K562 (cell line): Measurements from ENCODE around the gene ATM. TPM values are rescaled to one million over a fixed set of nuclear protein-coding genes. Genes with fewer than 3 reads are reported as not detected.

Experiments used
- ATAC-seq: fragments of 200-7000 bp; cut with Tn5 transposase; 3 replicates; pipeline ENCODE4 v1.9.1; 2020; ENCODE audit warnings: moderate library complexity
- BruUV-seq: library from RNA; stranded (reverse); fragments of 400-500 nt; replicated peaks from 2 replicates; lab custom pipeline; 2021; lab: Mats Ljungman, UMichigan
- CTCF ChIA-PET: fragments of 300-600 bp; formaldehyde crosslinking; extraction: SDS; loops from one replicate; lab custom pipeline; 2021; ENCODE audit warnings: low intra/inter-chr PET ratio; lab: Yijun Ruan, JAX
- POLR2A ChIA-PET: fragments of 300-600, 350-650 bp; sonication (Branson Sonifier 250); formaldehyde crosslinking; extraction: SDS; loops from one replicate; lab custom pipeline; 2021; ENCODE audit warnings: antibody characterized with exemption, inconsistent platforms; lab: Yijun Ruan, JAX
- DNase-seq, 4 experiments: peaks; one replicate each; pipeline versions ENCODE4 v3.0.0 to v3.0.0-alpha.2; 2011 to 2018; ENCODE audit warnings: low spot score in 3 of 4, mixed read lengths in 3 of 4; ENCODE audit errors: extremely low read depth in 1 of 4
- FAIRE-seq: peaks from 2 replicates; lab custom pipeline; 2011; peaks lifted over from hg19 to GRCh38; lab: Jason Lieb, UNC
- H2AFZ ChIP-seq: 2 replicates; pipeline ENCODE4 v1.6.0; 2011; ENCODE audit warnings: low read depth, low read length, control low read depth, inconsistent platforms
- H3K27ac ChIP-seq: fragments of 200-600 bp; 3 replicates; pipeline ENCODE4 v1.8.0; 2011; ENCODE audit warnings: low read depth, mild to moderate bottlenecking, control low read depth, inconsistent platforms, low read length, moderate library complexity, mixed read lengths; ENCODE audit errors: extremely low read depth
- H3K27me3 ChIP-seq, 2 experiments: fragments of 300-600 bp in 1 of 2; 2 replicates in 1 of 2; 3 replicates in 1 of 2; pipeline versions ENCODE4 v1.6.0 to v1.8.0; 2011; ENCODE audit warnings: inconsistent platforms in 2 of 2, low read length in 2 of 2, mild to moderate bottlenecking in 1 of 2, mixed read lengths in 1 of 2, moderate library complexity in 1 of 2; ENCODE audit not compliant: control insufficient read depth in 2 of 2, insufficient read depth in 2 of 2
- H3K36me3 ChIP-seq: fragments of 300-600 bp; 3 replicates; pipeline ENCODE4 v1.8.0; 2011; ENCODE audit warnings: mild to moderate bottlenecking, low read length, inconsistent platforms; ENCODE audit not compliant: control insufficient read depth, insufficient read depth
- H3K4me1 ChIP-seq, 2 experiments: fragments of 200-600 bp in 1 of 2; replicated peaks in 1 of 2; 2 replicates in 1 of 2; 3 replicates in 1 of 2; pipeline versions ENCODE4 v1.5.1 to v1.8.0; 2011; ENCODE audit warnings: inconsistent platforms in 2 of 2, low read length in 2 of 2, mild to moderate bottlenecking in 1 of 2, mixed read lengths in 1 of 2, moderate library complexity in 1 of 2; ENCODE audit not compliant: control insufficient read depth in 2 of 2, insufficient read depth in 2 of 2
- H3K4me2 ChIP-seq: 2 replicates; pipeline ENCODE4 v1.6.1; 2011; ENCODE audit warnings: low read length, control low read depth, inconsistent platforms, mixed read lengths; ENCODE audit not compliant: insufficient read depth
- H3K4me3 ChIP-seq: fragments of 200-600 bp; sonication (generic), shearing (Covaris generic); 2 replicates; pipeline ENCODE4 v1.5.1; 2016; ENCODE audit warnings: control low read depth, inconsistent platforms
- H3K79me2 ChIP-seq: fragments of 200-600 bp; 3 replicates; pipeline ENCODE4 v1.8.0; 2011; ENCODE audit warnings: low read length, inconsistent platforms; ENCODE audit not compliant: control insufficient read depth, insufficient read depth
- H3K9ac ChIP-seq, 2 experiments: 2 replicates each; pipeline versions ENCODE4 v1.6.0 to v1.6.1; 2011; ENCODE audit warnings: low read depth in 2 of 2, low read length in 2 of 2, control low read depth in 1 of 2, inconsistent platforms in 1 of 2, mild to moderate bottlenecking in 1 of 2, mixed read lengths in 1 of 2; ENCODE audit not compliant: insufficient read depth in 1 of 2
- H3K9me1 ChIP-seq: one replicate; pipeline ENCODE4 v1.6.0; 2011; ENCODE audit warnings: inconsistent platforms, mild to moderate bottlenecking, low read length, moderate library complexity; ENCODE audit not compliant: control insufficient read depth, insufficient read depth
- H3K9me3 ChIP-seq: replicated peaks from 2 replicates; pipeline ENCODE4 v1.5.1; 2011; ENCODE audit warnings: low read depth, low read length, inconsistent platforms; ENCODE audit not compliant: control insufficient read depth, insufficient read depth
- H4K20me1 ChIP-seq: replicated peaks from 2 replicates; pipeline ENCODE4 v1.6.1; 2011; ENCODE audit warnings: low read length, inconsistent platforms, mixed read lengths; ENCODE audit not compliant: control insufficient read depth, insufficient read depth
- BHLHE40 ChIP-seq: IDR thresholded peaks from 2 replicates; pipeline ENCODE4 v1.6.1; 2011; ENCODE audit warnings: low read length, improper control_type of control experiment
- C11orf30 ChIP-seq: fragments of 450-650 bp; IDR thresholded peaks from 2 replicates; pipeline ENCODE4 v1.6.1; 2016; ENCODE audit warnings: low read depth, mild to moderate bottlenecking
- CEBPB ChIP-seq: fragments of 450-650 bp; IDR thresholded peaks from 2 replicates; pipeline ENCODE4 v1.6.1; 2016; ENCODE audit warnings: missing genetic modification characterization, missing compliant biosample characterization
- CEBPG ChIP-seq, 3 experiments: fragments of 200-800 bp in 1 of 3; sonication (Bioruptor generic) in 1 of 3; sonication (generic) in 1 of 3; formaldehyde crosslinking in 1 of 3; IDR thresholded peaks in 2 of 3; conservative IDR thresholded peaks in 1 of 3; 2 replicates each; pipeline versions ENCODE4 v1.6.1 to v1.8.0; 2016 to 2022; ENCODE audit warnings: missing compliant biosample characterization in 2 of 3, missing genetic modification characterization in 2 of 3, mild to moderate bottlenecking in 1 of 3, missing genetic modification reagents in 1 of 3
- DACH1 ChIP-seq: fragments of 450-650 bp; IDR thresholded peaks from 2 replicates; pipeline ENCODE4 v1.6.1; 2018; ENCODE audit not compliant: partially characterized antibody
- HIVEP1 ChIP-seq: fragments of 250-450 bp; sonication (Bioruptor Pico); IDR thresholded peaks from 2 replicates; pipeline ENCODE4 v1.4.0; 2020; ENCODE audit warnings: mild to moderate bottlenecking
- MAFF ChIP-seq: IDR thresholded peaks from 2 replicates; pipeline ENCODE4 v1.6.1; 2012; ENCODE audit warnings: low read length, improper control_type of control experiment
- MAFG ChIP-seq: fragments of 450-650 bp; conservative IDR thresholded peaks from 2 replicates; pipeline ENCODE4 v1.6.1; 2016; ENCODE audit warnings: missing genetic modification characterization, missing compliant biosample characterization
- MAFK ChIP-seq: IDR thresholded peaks from 2 replicates; pipeline ENCODE4 v1.6.1; 2011; ENCODE audit warnings: low read length, improper control_type of control experiment
- SAP30 ChIP-seq: fragments of 200-600 bp; sonication (generic); IDR thresholded peaks from 2 replicates; pipeline ENCODE4 v1.6.1; 2012; ENCODE audit warnings: borderline replicate concordance, low read depth, mild to moderate bottlenecking, moderate library complexity, low read length, control low read depth, inconsistent platforms; ENCODE audit not compliant: insufficient read depth, poor library complexity, severe bottlenecking
- SREBF1 ChIP-seq: fragments of 150-350 bp; IDR thresholded peaks from 2 replicates; pipeline ENCODE4 v1.6.1; 2014; ENCODE audit warnings: antibody characterized with exemption, low read depth, low read length, borderline replicate concordance
- ZBTB34 ChIP-seq: fragments of 250-450 bp; sonication (Bioruptor Pico); IDR thresholded peaks from 2 replicates; pipeline ENCODE4 v1.8.0; 2021; ENCODE audit warnings: mild to moderate bottlenecking, moderate library complexity
- ZNF316 ChIP-seq: fragments of 450-650 bp; IDR thresholded peaks from 2 replicates; pipeline ENCODE4 v1.6.1; 2016
- ZNF551 ChIP-seq: fragments of 250-450 bp; sonication (Bioruptor Pico); IDR thresholded peaks from 2 replicates; pipeline ENCODE4 v1.5.0; 2021; ENCODE audit warnings: mild to moderate bottlenecking, moderate library complexity
- WGBS: fragments of 100-300 bp; shearing (Covaris generic); methylation state at CpG from one replicate; pipeline ENCODE4 v1.1.6; 2016; ENCODE audit warnings: low coverage, mixed read lengths; ENCODE audit not compliant: insufficient coverage; ENCODE audit errors: missing lambda C conversion rate; 5-methylcytosine and 5-hydroxymethylcytosine counted together
- in situ Hi-C: fragments of 300-500 bp; cut with MboI; formaldehyde crosslinking; loops from 4 replicates; pipeline ENCODE4 v1.15.0; 2018; ENCODE audit warnings: inconsistent platforms, mixed read lengths
- intact Hi-C: fragments of 100-400 bp; cut with micrococcal nuclease; formaldehyde crosslinking; loops from 2 replicates; pipeline ENCODE4 v1.14.2; 2022
- polyA plus RNA-seq, 8 experiments: library from polyadenylated mRNA; depleted of rRNA in 4 of 8; stranded (reverse) in 5 of 8; unstranded in 3 of 8; fragments of >200 nt; fragmentation: Nextera tagmentation in 2 of 8; fragmentation: Illumina TruSeq in 1 of 8; extraction: Ambion mirVana in 2 of 8; extraction: Trizol in 1 of 8; gene quantifications; 2 replicates each; pipeline versions ENCODE4 v1.2.1 to v1.2.3, GENCODE V29; 2011 to 2014; ENCODE audit warnings: inconsistent platforms in 1 of 8, missing spikeins in 1 of 8
- total RNA-seq, 7 experiments: library from RNA; depleted of rRNA in 6 of 7; stranded (reverse); fragments of >200 nt in 6 of 7; fragmentation: Illumina TruSeq in 2 of 7; extraction: Trizol in 2 of 7; gene quantifications; 2 replicates each; pipeline versions ENCODE4 v1.2.1 to v1.2.3, GENCODE V29; 2011 to 2021; ENCODE audit warnings: low replicate concordance in 1 of 7
- TF ChIP-seq, protein P1 (sequence below): sonication (generic); formaldehyde crosslinking; IDR thresholded peaks from 2 replicates; pipeline ENCODE4 v1.8.1; 2023; ENCODE audit warnings: mild to moderate bottlenecking, missing genetic modification reagents

Gene ATM
- total and polyA plus RNA-seq, 9 of the 15 experiments (the other 6 are each of a cell fraction or from before 2014, with no cell fraction given): 8.3 to 46.8 (median 26.2) TPM

GRCh38 chr11:108341654-108342053, 118.8 kb downstream of the ATM start:
- POLR2A ChIA-PET: no interaction called here
- BruUV-seq: no TSS peak

DNA sequence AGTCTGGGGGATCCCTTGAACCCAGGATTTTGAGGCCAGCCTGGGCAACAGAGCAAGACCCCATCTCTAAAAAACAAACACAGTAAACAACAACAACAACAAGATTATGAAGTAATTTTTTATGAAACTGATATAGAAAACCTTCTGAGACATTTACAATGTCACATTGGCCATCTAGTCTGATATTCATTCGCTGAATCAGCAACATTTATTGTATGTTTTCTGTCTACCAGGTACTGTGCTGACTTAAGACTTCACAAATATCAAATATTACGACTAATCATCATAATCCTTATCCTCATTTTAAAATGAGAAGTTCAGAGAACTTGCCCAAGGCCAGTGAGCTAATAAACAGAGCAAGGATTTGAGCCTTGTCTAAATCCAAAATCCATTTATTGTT, 120.8 kb downstream of the ATM start:
- DNase-seq (no peak), ATAC-seq (no peak), FAIRE-seq (no peak)
- Histone ChIP-seq H3K4me1 (peaks cover 0 to 3% of the 10 kb centered on the region in 2 experiments; a peak in 3 of 5 replicates), H3K9me1 (no peaks in the 10 kb centered on the region), H2AFZ (no peak overlapping the region), H3K79me2 (no peaks in the 10 kb centered on the region), H3K9ac (no peak overlapping the region), H3K4me2 (no peak overlapping the region), H3K4me3 (no peak overlapping the region), H3K27ac (no peak overlapping the region), H3K9me3 (no peaks in the 10 kb centered on the region), H4K20me1 (no peaks in the 10 kb centered on the region), H3K36me3 (peaks cover 7% of the 10 kb centered on the region; the same call in 2 of the 3 replicates), H3K27me3 (no peaks in the 10 kb centered on the region)
- CTCF ChIA-PET: no interaction called here
- intact Hi-C loops: no loop called here
- WGBS: 55% methylated on average over 2 of the region's 2 CpGs
- BruUV-seq: no TSS peak
- POLR2A ChIA-PET: no interaction called here
- in situ Hi-C loops: no loop called here
- peak; percentile 65 for TF ChIP-seq MAFG (tag)
- no peak for TF ChIP-seq SAP30
- TF ChIP-seq MAFF: peak; percentile 81
- TF ChIP-seq C11orf30: peak; percentile 76
- TF ChIP-seq DACH1: no peak
- TF ChIP-seq, protein P1, sequence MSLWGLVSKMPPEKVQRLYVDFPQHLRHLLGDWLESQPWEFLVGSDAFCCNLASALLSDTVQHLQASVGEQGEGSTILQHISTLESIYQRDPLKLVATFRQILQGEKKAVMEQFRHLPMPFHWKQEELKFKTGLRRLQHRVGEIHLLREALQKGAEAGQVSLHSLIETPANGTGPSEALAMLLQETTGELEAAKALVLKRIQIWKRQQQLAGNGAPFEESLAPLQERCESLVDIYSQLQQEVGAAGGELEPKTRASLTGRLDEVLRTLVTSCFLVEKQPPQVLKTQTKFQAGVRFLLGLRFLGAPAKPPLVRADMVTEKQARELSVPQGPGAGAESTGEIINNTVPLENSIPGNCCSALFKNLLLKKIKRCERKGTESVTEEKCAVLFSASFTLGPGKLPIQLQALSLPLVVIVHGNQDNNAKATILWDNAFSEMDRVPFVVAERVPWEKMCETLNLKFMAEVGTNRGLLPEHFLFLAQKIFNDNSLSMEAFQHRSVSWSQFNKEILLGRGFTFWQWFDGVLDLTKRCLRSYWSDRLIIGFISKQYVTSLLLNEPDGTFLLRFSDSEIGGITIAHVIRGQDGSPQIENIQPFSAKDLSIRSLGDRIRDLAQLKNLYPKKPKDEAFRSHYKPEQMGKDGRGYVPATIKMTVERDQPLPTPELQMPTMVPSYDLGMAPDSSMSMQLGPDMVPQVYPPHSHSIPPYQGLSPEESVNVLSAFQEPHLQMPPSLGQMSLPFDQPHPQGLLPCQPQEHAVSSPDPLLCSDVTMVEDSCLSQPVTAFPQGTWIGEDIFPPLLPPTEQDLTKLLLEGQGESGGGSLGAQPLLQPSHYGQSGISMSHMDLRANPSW (CRISPR knock-in tag): no peak
- no peak for TF ChIP-seq BHLHE40
- TF ChIP-seq SREBF1: no peak
- no peak for TF ChIP-seq ZNF551 (CRISPR knock-in tag)
- peak; percentile 87 for TF ChIP-seq ZNF316
- TF ChIP-seq ZBTB34 (CRISPR knock-in tag): no peak
- TF ChIP-seq MAFK: peak; percentile 72

More at GRCh38 chr11:108341654-108342053, 118.8 kb downstream of the ATM start:
- Histone ChIP-seq H3K9ac (no peak overlapping the region), H3K4me1 (peaks cover 0 to 3% of the 10 kb centered on the region in 2 experiments; a peak in 3 of 5 replicates), H3K4me3 (no peak overlapping the region), H2AFZ (no peak overlapping the region), H3K27ac (no peak overlapping the region), H3K27me3 (no peaks in the 10 kb centered on the region), H3K9me3 (no peaks in the 10 kb centered on the region), H3K9me1 (no peaks in the 10 kb centered on the region), H3K4me2 (no peak overlapping the region), H3K79me2 (no peaks in the 10 kb centered on the region), H4K20me1 (no peaks in the 10 kb centered on the region), H3K36me3 (peaks cover 4% of the 10 kb centered on the region; the same call in 1 of the 3 replicates)
- DNase-seq (no peak), ATAC-seq (no peak), FAIRE-seq (no peak)
- no peak for TF ChIP-seq HIVEP1 (CRISPR knock-in tag)
- no peak for TF ChIP-seq CEBPG (CRISPR knock-in tag; IDR thresholded peaks at IDR 0.05)
- peak; percentile 30 to 68; a peak in 2 of 4 replicates for TF ChIP-seq CEBPG (tag; conservative IDR thresholded peaks at IDR 0.05 in 1 of 2, IDR thresholded peaks at IDR 0.05 in 1 of 2)
- peak; percentile 71 for TF ChIP-seq CEBPB (tag)
- 67% methylated on average over 4 of the region's 4 CpGs for WGBS
- CTCF ChIA-PET: interaction anchor here (0.7 kb wide), 1 partner anchor 253 kb away, joined by 4 read pairs; no protein-coding TSS in a partner anchor
- in situ Hi-C loops: no loop called here
- intact Hi-C loops: no loop called here
